ENCODE results near the gene SGMS1.
"Not testable (repeated sequence)": the region's sequence is repeated elsewhere in the genome, so short reads cannot be mapped to it uniquely, and the experiment has no call there.

SGMS1 gene

DNA sequence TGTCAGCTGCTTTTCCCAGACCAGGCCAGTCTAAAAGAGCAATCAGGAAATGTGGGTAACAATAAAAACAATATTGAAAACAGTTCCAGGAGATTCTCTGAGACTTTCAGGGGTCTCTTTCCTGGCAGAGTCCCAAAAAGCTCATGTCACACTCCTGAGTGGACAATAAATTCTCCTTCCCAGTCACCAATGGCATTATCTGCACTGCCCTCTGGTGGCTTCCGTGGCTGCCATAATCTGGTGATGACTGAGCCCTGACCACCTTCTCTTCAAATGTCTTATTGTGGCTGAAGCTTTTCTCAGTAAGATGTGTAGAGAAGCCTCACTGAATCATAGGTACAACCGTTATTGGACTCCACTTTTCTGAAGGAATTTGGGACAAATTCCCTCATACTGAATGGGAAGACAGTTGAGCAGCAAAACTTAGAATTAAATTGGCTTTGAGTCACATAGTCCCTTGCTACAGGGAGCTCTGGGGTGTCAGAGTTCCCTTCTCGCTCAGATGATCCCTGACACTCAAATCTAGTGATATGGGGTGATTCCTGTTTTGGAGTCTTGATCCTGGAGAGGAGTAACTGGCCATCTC is 348.0 kb downstream of the SGMS1 start:
- TF ChIP-seq, protein P1, sequence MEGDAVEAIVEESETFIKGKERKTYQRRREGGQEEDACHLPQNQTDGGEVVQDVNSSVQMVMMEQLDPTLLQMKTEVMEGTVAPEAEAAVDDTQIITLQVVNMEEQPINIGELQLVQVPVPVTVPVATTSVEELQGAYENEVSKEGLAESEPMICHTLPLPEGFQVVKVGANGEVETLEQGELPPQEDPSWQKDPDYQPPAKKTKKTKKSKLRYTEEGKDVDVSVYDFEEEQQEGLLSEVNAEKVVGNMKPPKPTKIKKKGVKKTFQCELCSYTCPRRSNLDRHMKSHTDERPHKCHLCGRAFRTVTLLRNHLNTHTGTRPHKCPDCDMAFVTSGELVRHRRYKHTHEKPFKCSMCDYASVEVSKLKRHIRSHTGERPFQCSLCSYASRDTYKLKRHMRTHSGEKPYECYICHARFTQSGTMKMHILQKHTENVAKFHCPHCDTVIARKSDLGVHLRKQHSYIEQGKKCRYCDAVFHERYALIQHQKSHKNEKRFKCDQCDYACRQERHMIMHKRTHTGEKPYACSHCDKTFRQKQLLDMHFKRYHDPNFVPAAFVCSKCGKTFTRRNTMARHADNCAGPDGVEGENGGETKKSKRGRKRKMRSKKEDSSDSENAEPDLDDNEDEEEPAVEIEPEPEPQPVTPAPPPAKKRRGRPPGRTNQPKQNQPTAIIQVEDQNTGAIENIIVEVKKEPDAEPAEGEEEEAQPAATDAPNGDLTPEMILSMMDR (IDR thresholded peaks at IDR 0.05; ENCODE audit: extremely low read depth, insufficient read depth, missing control alignments) = peak; percentile 83
- in situ Hi-C loops (cut with MboI; ENCODE audit: low pct_unique_long_range_greater_than_20kb, low sequenced_read_pairs, unreplicated experiment) = no loop called here
- DNase-seq (ENCODE audit: low spot score) = peak; percentile 28

GRCh38 chr10:50272531-50272930 is 351.2 kb downstream of the SGMS1 start:
- no peak for DNase-seq (ENCODE audit: low spot score)
- in situ Hi-C loops (cut with MboI; ENCODE audit: low pct_unique_long_range_greater_than_20kb, low sequenced_read_pairs, unreplicated experiment) = no loop called here
- TF ChIP-seq, protein P1 (IDR thresholded peaks at IDR 0.05; ENCODE audit: extremely low read depth, insufficient read depth, missing control alignments) = no peak

GRCh38 chr10:50271564-50272250 is 352.0 kb downstream of the SGMS1 start:
- TF ChIP-seq, protein P1 (IDR thresholded peaks at IDR 0.05; ENCODE audit: extremely low read depth, insufficient read depth, missing control alignments) = peak; percentile 19
- in situ Hi-C loops (cut with MboI; ENCODE audit: low pct_unique_long_range_greater_than_20kb, low sequenced_read_pairs, unreplicated experiment) = no loop called here
- no peak for DNase-seq (ENCODE audit: low spot score)

GRCh38 chr10:50267877-50268276 is 355.9 kb downstream of the SGMS1 start:
- DNase-seq (ENCODE audit: low spot score); in situ Hi-C loops (cut with MboI; ENCODE audit: low pct_unique_long_range_greater_than_20kb, low sequenced_read_pairs, unreplicated experiment): not testable (repeated sequence)

GRCh38 chr10:50262625-50263024 is 361.1 kb downstream of the SGMS1 start:
- in situ Hi-C loops (cut with MboI; ENCODE audit: low pct_unique_long_range_greater_than_20kb, low sequenced_read_pairs, unreplicated experiment); DNase-seq (ENCODE audit: low spot score): not testable (repeated sequence)

DNA sequence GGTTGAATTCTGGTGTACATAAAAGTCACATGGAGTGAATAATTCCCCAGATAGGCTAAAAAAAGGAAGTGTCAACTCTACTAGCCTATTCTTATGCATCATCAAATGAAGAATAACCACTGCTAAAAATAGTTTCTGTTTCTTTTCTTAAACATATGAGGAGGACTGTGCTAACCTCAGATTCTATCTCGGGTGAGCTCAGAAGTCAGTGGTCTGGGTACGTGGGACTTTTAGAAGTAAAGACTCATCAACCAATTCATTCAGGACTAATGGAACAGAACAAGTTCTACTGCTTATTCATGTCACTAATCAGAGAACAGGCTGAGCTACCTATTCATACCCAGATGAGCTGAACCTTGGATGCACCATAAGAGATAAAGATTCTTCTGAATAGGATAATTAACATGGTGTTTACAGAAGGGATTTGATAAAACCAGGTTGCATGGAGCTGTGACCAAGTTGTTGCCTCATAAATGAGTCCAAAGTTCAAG is 362.9 kb downstream of the SGMS1 start:
- TF ChIP-seq, protein P1 (IDR thresholded peaks at IDR 0.05; ENCODE audit: extremely low read depth, insufficient read depth, missing control alignments) = no peak
- in situ Hi-C loops (cut with MboI; ENCODE audit: low pct_unique_long_range_greater_than_20kb, low sequenced_read_pairs, unreplicated experiment) = no loop called here
- DNase-seq (ENCODE audit: low spot score) = peak; percentile 74

Data from GM13977 (cell line).